Anterior cingulate cortex (tissue), 58 donors: ENCODE results near the gene TMPRSS13.
A peak's percentile ranks its signal among the peaks of the same experiment; 100 is the strongest.

Experiments
- DNase-seq, 58 donors: peaks; one replicate each; lab custom pipeline; 2025; lab: John Stamatoyannopoulos, UW

Gene TMPRSS13

GRCh38 chr11:117860139-117860538 lies 69.1 kb downstream of the TMPRSS13 start:
- no peak for DNase-seq

GRCh38 chr11:117859488-117860112 lies 69.6 kb downstream of the TMPRSS13 start:
- DNase-seq = no peak

DNA sequence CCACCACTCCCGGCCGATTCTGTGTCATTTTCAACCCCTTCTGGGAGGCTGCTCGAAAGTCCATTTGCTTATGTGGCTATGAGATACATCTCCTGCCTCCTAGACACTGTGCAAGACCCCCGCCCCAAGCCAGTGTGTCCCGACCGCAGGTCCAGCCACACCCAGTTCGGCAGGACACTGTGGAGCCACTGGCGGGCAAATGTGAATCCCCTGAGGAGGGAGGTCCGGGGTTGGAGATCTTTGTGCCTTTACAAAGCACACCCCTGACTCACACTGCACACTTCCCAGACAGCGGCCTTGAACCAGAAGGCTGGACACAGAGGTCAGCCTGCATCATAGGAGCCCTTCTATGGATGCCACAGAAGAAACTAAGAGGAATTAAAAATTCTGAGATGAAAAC lies 70.1 kb downstream of the TMPRSS13 start:
- DNase-seq = no peak

GRCh38 chr11:117857734-117858414 lies 71.3 kb downstream of the TMPRSS13 start:
- no peak for DNase-seq

DNA sequence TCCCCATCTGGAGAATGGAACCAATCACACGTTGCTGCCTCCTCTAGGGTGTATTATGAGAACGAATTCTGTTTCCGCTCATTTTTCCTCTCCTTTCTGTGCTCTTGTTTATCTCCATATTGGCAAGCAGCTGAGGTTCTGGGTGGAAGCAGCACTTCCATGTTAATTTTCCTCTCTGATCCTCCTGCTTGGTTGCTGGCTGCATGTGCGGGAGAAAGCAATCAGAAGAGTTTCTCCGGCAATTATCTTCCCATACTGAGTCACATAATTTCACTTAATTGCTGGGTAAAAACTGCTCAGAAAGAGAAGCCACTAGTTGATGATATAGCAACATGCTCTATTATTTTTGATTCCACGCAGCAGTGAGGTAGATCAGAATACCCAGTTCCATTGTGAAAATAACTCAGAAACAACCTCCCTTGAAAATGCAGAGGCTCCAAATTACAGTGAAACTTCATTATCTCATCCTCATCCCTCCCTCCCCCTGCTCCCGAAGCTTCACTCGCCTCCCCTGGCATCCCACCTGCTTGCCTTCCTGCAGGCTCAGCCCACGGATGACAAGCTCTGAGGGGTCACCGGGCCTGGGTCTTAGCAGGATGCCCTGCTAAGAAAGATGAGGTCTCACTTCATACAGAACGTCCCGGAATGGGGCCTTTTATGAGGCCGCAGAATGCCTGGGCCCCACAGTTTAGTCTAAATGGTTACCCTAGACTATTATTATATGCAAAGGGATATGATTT lies 73.1 kb downstream of the TMPRSS13 start:
- peak in 4 of 58 donors; percentile 20 to 52 (median 32) for DNase-seq

DNA sequence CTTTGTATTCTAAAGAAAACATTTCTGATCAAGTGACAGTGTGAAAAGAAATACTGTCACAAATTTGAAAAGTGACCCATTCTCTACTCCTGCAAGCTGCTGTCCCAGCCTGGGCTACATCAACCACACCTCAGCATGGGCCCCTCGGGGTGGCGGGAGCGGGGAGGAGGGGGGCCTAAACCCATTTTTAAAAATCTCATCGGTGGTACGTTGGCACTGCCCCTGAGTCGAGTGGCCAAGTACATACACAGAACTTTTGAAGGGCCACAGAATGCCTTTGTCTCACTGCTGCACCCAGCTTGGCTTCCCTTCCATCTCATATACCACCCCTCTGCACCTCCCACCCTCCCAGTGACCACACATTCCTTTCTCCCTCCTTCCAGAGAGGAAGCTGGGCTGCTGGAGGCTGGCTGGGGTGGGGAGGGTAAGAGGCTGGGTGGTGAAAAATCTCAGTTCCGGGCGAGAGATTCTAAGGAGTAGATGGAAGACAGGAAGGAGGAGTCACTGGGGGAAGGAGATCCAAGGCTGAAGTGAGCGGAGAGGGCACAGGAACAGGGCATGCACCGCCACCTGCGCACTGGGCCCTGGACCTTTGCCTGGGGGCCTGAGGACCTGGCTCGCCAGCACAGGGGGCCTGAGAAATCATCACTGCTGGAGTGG lies 73.9 kb downstream of the TMPRSS13 start:
- DNase-seq = no peak

DNA sequence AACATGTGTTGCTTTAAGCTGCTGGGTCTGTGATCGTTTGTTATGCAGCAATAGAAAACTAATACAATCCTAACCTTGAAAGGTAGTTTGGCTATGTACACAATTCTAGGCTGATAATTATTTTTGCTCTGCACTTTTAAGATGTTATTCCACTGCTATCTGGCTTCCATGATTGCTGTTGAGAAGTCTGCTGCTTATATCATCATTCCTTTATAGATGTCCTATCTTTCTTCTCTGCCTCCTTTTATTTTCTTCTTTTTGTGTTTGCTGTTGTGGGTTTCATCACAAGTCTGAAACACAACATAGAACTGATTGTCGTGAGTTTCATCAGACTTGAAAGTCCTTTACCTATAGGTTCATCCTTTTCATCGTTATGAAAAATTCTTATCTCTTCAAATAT lies 76.9 kb downstream of the TMPRSS13 start:
- no peak for DNase-seq

- DNase-seq = peak in 28 of 58 donors; percentile 10 to 72 (median 36)
These were observed 77.3 kb downstream of the TMPRSS13 start for GRCh38 chr11:117851852-117852251.

DNA sequence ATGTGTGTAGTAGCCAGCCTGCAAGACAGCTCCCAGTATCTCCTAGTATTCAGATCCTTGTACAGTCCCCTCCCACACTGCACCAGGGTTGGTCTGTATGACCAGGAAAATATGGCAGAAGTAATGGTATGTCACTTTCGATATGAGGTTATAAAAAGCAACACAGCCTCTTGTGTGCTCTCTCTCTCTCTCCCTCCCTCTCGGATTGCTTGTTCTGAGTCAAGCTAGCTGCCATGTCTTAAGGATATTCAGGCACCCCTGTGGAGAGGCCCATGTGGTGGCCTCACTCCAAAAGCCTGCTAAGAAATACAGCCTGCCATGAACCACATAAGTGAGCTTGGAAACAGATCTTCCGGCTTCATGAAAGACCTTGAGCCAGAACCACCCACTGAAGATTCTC lies 78.1 kb downstream of the TMPRSS13 start:
- DNase-seq = peak in 2 of 58 donors; percentile 25 to 62
